SHP77 (cell line): ENCODE measurements around the gene ATG16L1.
"Not testable (repeated sequence)": the region's sequence is repeated elsewhere in the genome, so short reads cannot be mapped to it uniquely, and the experiment has no call there.

Experiments
- DNase-seq, 2 experiments: peaks; one replicate each; lab custom pipeline; 2025; lab: John Stamatoyannopoulos, UW

Gene ATG16L1

DNA sequence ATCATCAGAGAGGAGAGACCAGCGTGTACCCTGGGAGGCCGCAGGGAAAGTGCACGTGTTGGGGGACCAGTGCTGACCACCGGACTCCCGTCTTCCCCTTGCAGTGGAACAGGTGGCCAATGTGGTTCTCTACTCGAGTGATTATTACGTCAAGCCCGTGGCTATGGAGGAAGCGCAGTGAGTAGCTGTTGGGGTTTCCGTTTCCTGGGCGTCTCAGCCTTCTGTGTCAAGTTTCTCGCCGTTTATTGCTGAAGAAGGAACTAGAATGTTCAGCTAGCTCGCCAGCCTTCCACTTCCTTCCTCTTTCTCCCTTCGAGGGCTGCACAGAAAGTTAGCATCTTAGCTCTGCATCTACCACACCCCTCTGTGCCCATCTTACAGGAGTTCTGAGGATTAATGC is 80.1 kb downstream of the ATG16L1 start:
- no peak for DNase-seq

DNA sequence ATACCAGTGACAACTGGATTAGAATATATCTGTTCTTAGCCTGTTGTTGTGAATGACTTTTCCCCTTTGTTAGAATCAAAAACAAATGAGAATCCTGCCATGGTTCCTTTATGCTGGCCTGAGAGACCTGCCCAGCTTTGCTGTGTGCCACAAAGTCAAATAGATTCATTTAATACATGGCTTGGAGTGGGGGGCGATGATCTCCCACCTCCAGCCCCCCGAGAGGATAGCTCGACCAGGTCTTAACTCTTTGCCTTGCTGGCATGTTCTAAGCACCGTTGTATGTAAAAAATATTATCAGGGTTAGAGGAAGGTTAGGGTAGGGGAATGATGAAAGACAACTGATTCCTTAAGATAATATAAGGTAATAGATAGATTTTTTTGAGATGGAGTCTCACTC is 80.7 kb downstream of the ATG16L1 start:
- no peak for DNase-seq

DNA sequence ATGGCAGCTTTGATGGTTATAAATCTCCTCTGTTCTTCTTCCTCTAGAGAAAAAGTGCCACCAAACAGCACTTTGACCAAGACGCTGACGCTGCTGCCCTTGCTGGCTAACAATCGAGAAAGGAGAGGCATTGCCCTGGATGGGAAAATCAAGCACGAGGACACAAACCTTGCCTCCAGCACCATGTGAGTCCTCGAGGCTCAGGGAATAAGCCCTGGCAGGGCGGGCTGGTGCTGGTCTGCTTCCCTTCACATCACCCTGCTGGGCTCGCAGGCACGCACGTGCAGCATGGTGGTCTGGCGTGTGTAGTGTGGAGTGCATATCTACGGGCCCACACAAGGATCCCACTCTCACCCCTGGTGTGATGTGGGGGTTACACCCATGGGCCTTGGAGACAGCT is 83.4 kb downstream of the ATG16L1 start:
- no peak for DNase-seq

DNA sequence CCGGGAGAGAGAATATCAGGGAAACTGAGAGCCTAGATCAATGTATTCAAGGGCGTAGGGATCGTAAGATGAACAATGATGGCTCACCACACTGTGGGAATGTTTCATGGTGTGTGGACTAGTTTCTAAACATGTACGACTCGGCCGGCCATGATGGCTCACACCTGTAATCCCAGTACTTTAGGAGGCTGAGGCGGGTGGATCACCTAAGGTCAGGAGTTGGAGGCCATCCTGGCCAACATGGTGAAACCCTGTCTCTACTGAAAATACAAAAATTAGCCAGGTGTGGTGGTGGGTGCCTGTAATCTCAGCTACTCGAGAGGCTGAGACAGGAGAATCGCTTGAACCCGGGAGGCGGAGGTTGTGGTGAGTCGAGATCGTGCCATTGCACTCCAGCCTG is 84.6 kb downstream of the ATG16L1 start:
- not testable (repeated sequence) for DNase-seq

GRCh38 chr2:233336541-233336940 is 85.1 kb downstream of the ATG16L1 start:
- DNase-seq, result no peak

DNA sequence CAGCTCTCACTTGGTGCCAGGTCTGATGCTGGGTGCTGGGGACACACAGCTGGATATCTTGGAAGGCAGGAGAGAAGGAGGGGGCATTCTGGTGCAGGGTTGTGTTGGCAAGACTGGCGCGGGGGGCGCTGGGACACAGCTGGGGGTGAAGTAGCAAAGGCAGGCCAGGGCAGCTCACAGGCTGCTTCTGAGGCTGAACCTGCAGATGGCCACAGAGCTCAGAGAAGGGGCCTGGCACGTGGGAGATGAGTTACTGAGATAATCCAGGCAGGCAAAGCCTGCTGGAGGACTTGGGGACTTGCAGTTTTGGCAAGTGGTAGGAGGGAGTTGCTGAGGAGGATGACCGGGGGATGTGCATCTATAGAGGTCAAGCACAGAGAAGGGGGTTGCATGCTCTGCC is 86.6 kb downstream of the ATG16L1 start:
- DNase-seq, result no peak

DNA sequence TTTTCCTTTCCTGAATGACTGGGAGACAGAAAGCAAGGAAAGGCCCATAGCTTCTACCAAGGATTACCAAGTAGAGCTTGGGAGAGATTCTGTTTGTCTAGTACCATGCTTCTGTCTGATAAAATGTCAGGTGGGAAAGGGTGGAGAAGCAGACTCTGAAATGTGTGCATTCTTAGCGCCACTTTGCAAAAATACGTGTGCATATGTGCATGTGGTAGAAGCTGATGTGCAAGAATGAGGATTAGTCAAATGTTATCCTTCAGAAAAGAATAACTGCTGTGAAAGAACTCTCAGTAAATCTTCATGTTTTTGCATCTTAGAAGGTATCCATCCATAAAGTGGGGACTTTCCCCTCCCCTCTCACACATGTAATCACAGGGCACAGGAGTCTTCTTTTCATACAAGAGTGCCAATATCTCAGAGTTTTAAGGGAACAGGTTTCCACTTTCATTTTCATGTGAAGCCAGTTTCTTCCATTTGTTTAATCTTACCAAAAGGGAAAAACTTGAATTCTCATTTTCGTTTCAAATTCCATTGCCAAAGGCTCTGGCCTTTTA is 87.4 kb downstream of the ATG16L1 start:
- no peak for DNase-seq

DNA sequence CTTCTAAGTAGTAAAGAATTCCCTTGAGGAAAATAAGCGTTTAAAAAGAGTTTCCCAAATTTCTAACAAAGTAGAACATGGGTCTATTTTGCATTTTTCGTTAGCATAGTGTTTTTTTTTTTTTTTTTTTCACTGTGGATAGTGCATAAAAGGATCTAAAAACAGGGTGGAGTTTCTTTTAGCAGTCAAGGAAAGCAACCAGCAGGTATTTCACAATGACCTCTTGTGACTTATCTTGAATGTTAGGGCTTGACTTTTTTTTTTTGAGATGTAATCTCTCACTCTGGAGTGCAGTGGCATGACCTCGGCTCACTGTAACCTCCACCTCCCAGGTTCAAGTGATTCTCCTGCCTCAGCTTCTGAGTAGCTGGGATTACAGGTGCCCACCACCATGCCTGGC is 88.0 kb downstream of the ATG16L1 start:
- DNase-seq, result no peak

GRCh38 chr2:233341296-233341695 is 89.8 kb downstream of the ATG16L1 start:
- DNase-seq, result no peak

DNA sequence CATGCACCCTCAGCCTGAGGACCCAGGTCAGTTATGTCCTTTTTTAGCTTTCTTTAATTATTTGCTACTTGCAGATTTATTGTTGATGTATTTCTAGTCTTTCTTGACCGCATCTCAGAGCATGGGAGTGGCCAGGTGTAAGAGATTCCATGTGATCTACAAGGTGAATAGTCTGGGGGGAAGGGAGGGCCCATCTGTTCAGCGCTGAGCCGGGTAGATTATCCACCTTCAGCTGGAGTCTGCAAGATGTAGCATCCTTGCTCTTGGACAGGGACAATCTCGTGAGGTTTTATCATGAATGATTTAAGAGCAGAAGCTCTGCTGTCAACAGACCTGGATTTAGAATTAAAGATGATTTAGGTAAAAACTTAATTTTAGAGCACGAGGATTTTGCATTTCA is 90.8 kb downstream of the ATG16L1 start:
- no peak for DNase-seq

DNA sequence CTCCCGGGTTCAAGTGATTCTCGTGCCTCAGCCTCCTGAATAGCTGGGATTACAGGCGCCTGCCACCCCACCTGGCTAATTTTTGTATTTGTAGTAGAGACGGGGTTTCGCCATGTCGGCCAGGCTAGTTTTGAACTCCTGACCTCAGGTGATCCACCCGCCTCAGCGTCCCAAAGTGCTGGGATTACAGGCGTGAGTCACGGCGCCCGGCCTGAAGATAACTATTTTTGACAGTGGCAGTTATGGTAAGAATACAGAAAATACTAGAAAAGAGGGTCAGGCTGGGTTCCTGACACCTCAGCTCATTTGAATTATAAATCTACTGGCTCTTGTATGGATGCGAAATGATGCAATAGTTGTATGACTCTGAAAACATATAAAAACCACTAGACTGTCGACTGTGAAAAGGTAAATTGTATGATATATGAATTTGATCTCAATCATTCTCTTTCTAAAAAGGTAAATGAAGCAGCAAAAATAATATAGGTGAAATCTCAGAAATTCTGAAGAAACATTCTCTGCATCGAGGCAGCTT is 91.8 kb downstream of the ATG16L1 start:
- no peak for DNase-seq
